SK-N-SH treated with all-trans-retinoic acid at 6 μM for 48 hours (cell line): Measurements from ENCODE around the gene P3H3.

Experiments
- ARNTL ChIP-seq: fragments of 450-650 bp; formaldehyde crosslinking; IDR thresholded peaks from 2 replicates; pipeline ENCODE4 v1.5.0; 2020; ENCODE audit warnings: low read depth, mild to moderate bottlenecking, moderate library complexity, borderline replicate concordance
- BACH2 ChIP-seq: fragments of 250-450 bp; sonication (Bioruptor Pico); IDR thresholded peaks from 2 replicates; pipeline ENCODE4 v1.9.0; 2021; ENCODE audit warnings: mild to moderate bottlenecking, borderline replicate concordance
- CREB5 ChIP-seq: fragments of 250-450 bp; sonication (Bioruptor Pico); IDR thresholded peaks from 2 replicates; pipeline ENCODE4 v1.5.1; 2020; ENCODE audit warnings: low read depth, mild to moderate bottlenecking, moderate library complexity
- ESRRG ChIP-seq: fragments of 250-450 bp; sonication (Bioruptor Pico); IDR thresholded peaks from 2 replicates; pipeline ENCODE4 v1.6.1; 2021; ENCODE audit warnings: mild to moderate bottlenecking
- ISL1 ChIP-seq: fragments of 250-450 bp; sonication (Bioruptor Pico); IDR thresholded peaks from 2 replicates; pipeline ENCODE4 v2.1.2; 2022; ENCODE audit warnings: mild to moderate bottlenecking, moderate library complexity
- OSR1 ChIP-seq: fragments of 250-450 bp; sonication (Bioruptor Pico); IDR thresholded peaks from 2 replicates; pipeline ENCODE4 v1.8.0; 2022; ENCODE audit warnings: moderate library complexity, mild to moderate bottlenecking, inconsistent platforms
- PPARA ChIP-seq: fragments of 250-450 bp; sonication (Bioruptor Pico); IDR thresholded peaks from 2 replicates; pipeline ENCODE4 v1.5.0; 2020; ENCODE audit warnings: mild to moderate bottlenecking, borderline replicate concordance
- RARB ChIP-seq: fragments of 250-450 bp; sonication (Bioruptor Pico); IDR thresholded peaks from 2 replicates; pipeline ENCODE4 v1.8.0; 2021; ENCODE audit warnings: mild to moderate bottlenecking, moderate library complexity
- ZFP3 ChIP-seq: fragments of 250-450 bp; sonication (Bioruptor Pico); IDR thresholded peaks from 2 replicates; pipeline ENCODE4 v1.5.0; 2020; ENCODE audit warnings: mild to moderate bottlenecking, moderate library complexity
- ZFP30 ChIP-seq: fragments of 450-650 bp; formaldehyde crosslinking; IDR thresholded peaks from 2 replicates; pipeline ENCODE4 v1.5.0; 2022; ENCODE audit warnings: mild to moderate bottlenecking, moderate library complexity
- ZNF565 ChIP-seq: fragments of 450-650 bp; formaldehyde crosslinking; conservative IDR thresholded peaks from 2 replicates; pipeline ENCODE4 v1.5.0; 2020; ENCODE audit warnings: low read depth, mild to moderate bottlenecking, moderate library complexity
- TF ChIP-seq, protein P1 (sequence below): fragments of 250-450 bp; sonication (Bioruptor Pico); IDR thresholded peaks from 2 replicates; pipeline ENCODE4 v1.8.0; 2021; ENCODE audit warnings: low read depth, mild to moderate bottlenecking, moderate library complexity, borderline replicate concordance
- TF ChIP-seq, protein P2 (sequence below): fragments of 250-450 bp; sonication (Bioruptor Pico); IDR thresholded peaks from 2 replicates; pipeline ENCODE4 v1.5.0; 2020; ENCODE audit warnings: mild to moderate bottlenecking, moderate library complexity

DNA sequence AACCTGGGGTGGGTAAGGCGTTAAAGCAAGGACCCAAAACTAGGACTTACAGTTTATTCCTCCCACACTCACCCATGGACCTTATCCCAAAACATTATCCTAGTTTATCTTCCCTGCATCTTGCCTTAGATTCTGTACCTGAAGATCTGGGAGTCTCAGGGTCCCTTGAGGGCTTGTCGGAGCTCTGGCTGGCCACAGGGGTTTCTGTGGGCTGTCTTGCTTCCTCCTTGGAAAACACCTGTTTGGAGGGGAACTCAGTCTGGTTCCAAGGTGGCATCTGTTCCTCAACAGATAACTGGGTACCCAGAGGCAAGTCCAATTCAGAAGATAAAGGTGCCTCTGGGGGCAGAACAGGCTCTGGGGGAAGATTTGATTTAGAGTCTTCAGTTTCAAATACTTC lies 21.2 kb downstream of the P3H3 start:
- TF ChIP-seq ZFP30 (CRISPR knock-in tag) (no peak), BACH2 (no peak), ARNTL (no peak), CREB5 (CRISPR knock-in tag) (no peak), ISL1 (CRISPR knock-in tag) (no peak), PPARA (CRISPR knock-in tag) (no peak), OSR1 (no peak), RARB (CRISPR knock-in tag) (no peak), ZNF565 (no peak), ZFP3 (no peak), ESRRG (no peak)
- TF ChIP-seq, protein P1, sequence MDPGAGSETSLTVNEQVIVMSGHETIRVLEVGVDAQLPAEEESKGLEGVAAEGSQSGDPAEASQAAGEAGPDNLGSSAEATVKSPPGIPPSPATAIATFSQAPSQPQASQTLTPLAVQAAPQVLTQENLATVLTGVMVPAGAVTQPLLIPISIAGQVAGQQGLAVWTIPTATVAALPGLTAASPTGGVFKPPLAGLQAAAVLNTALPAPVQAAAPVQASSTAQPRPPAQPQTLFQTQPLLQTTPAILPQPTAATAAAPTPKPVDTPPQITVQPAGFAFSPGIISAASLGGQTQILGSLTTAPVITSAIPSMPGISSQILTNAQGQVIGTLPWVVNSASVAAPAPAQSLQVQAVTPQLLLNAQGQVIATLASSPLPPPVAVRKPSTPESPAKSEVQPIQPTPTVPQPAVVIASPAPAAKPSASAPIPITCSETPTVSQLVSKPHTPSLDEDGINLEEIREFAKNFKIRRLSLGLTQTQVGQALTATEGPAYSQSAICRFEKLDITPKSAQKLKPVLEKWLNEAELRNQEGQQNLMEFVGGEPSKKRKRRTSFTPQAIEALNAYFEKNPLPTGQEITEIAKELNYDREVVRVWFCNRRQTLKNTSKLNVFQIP (CRISPR knock-in tag), result no peak
- TF ChIP-seq, protein P2, sequence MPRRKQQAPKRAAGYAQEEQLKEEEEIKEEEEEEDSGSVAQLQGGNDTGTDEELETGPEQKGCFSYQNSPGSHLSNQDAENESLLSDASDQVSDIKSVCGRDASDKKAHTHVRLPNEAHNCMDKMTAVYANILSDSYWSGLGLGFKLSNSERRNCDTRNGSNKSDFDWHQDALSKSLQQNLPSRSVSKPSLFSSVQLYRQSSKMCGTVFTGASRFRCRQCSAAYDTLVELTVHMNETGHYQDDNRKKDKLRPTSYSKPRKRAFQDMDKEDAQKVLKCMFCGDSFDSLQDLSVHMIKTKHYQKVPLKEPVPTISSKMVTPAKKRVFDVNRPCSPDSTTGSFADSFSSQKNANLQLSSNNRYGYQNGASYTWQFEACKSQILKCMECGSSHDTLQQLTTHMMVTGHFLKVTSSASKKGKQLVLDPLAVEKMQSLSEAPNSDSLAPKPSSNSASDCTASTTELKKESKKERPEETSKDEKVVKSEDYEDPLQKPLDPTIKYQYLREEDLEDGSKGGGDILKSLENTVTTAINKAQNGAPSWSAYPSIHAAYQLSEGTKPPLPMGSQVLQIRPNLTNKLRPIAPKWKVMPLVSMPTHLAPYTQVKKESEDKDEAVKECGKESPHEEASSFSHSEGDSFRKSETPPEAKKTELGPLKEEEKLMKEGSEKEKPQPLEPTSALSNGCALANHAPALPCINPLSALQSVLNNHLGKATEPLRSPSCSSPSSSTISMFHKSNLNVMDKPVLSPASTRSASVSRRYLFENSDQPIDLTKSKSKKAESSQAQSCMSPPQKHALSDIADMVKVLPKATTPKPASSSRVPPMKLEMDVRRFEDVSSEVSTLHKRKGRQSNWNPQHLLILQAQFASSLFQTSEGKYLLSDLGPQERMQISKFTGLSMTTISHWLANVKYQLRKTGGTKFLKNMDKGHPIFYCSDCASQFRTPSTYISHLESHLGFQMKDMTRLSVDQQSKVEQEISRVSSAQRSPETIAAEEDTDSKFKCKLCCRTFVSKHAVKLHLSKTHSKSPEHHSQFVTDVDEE, result no peak
